SK-N-MC (cell line): ENCODE measurements around the gene CD46.

ENCODE experiments used
- DNase-seq: peaks from one replicate; pipeline ENCODE4 v3.0.0-alpha.2; 2011; ENCODE audit warnings: low read depth, low spot score
- H3K27ac ChIP-seq: fragments of 200-600 bp; sonication (generic); 2 replicates; pipeline ENCODE4 v1.5.1; 2016; ENCODE audit warnings: mixed run types
- H3K36me3 ChIP-seq: fragments of 200-600 bp; sonication (generic); 2 replicates; pipeline ENCODE4 v1.6.1; 2017; ENCODE audit warnings: antibody characterized with exemption, low read length, mixed read lengths; ENCODE audit not compliant: insufficient read depth
- H3K4me3 ChIP-seq: fragments of 200-600 bp; sonication (generic); 2 replicates; pipeline ENCODE4 v1.5.1; 2016
- H3K9ac ChIP-seq: fragments of 200-600 bp; sonication (generic); 2 replicates; pipeline ENCODE4 v1.8.0; 2017; ENCODE audit warnings: mixed run types, mixed read lengths; ENCODE audit not compliant: insufficient read length
- H3K9me3 ChIP-seq: fragments of 200-600 bp; sonication (generic); 2 replicates; pipeline ENCODE4 v1.6.1; 2017; ENCODE audit warnings: low read depth, mild to moderate bottlenecking, antibody characterized with exemption, low read length, moderate library complexity, mixed read lengths
- EZH2 ChIP-seq: fragments of 200-600 bp; sonication (generic); IDR thresholded peaks from one replicate; pipeline ENCODE4 v1.6.1; 2017; ENCODE audit warnings: antibody characterized with exemption
- FOXP2 ChIP-seq: optimal IDR thresholded peaks from 2 replicates; pipeline ENCODE3; 2011; ENCODE audit warnings: mild to moderate bottlenecking, moderate library complexity; ENCODE audit not compliant: insufficient read depth; ENCODE audit errors: extremely low read length, control extremely low read depth
- POLR2AphosphoS5 ChIP-seq: IDR thresholded peaks from 2 replicates; pipeline ENCODE4 v1.6.1; 2012; ENCODE audit warnings: mild to moderate bottlenecking, low read depth, low read length, borderline replicate concordance

CD46 gene

DNA sequence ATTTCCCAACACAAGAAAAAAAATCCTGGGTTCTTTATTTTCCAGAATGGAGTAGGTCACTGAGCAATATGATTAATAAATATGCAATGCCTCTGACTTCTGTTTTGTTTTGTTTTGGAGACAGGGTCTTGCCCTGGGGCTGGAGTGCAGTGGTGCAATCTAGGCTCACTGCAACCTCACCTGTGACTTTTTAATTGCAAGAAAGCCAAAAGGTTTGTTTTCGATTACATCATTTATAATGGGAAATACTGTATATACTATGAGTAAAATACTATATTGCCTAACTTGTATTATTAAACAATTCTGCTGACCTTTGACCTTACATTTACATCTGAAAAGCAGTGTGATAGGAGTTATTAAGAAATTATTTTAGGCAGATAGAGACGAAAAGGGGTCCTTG lies 11.6 kb upstream of the CD46 start:
- no peak for DNase-seq
- Histone ChIP-seq H3K9ac (no peak overlapping the region), H3K4me3 (no peak overlapping the region), H3K9me3 (no peaks in the 10 kb centered on the region), H3K27ac (no peak overlapping the region), H3K36me3 (no peaks in the 10 kb centered on the region)
- TF ChIP-seq FOXP2 (no peak), POLR2AphosphoS5 (no peak), EZH2 (no peak)

DNA sequence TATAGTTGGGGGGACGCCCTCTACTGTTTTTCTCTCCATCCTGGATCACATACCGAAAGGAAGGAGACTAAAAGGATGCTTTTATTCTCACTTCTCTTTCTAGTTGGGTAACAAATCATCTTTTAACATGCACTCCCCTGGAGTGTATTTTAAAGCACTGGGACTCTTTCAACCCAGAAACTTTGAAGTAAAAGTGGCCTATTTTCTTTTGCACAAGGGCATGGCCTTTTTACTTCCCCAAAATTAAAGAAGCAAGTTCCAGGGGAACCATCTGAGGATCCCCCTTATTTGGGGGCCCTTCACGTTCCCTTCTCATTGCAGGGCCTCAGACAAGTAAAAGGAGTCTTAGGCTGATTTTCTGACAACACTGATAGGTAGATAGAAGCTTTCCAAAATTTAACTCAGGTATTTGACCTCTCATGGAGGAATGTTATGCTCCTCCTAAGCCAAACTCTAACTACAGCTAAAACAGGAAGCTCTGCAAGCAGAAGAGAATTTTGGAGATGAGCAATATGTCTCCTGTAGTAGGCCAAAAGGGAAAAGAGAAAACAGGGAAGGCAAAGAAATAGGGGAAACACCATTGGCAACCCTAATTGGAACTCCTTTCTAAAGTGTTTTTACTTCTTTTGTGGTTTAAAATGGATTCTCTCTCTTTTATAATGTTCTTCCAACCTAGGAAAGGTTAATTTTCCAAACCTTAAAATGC lies 8.9 kb upstream of the CD46 start:
- no peak overlapping the region for H3K9ac ChIP-seq
- TF ChIP-seq POLR2AphosphoS5 (no peak), EZH2 (no peak), FOXP2 (no peak)
- H3K36me3 ChIP-seq = no peaks in the 10 kb centered on the region
- no peak for DNase-seq
- no peaks in the 10 kb centered on the region for H3K9me3 ChIP-seq
- no peak overlapping the region for H3K27ac ChIP-seq
- no peak overlapping the region for H3K4me3 ChIP-seq

DNA sequence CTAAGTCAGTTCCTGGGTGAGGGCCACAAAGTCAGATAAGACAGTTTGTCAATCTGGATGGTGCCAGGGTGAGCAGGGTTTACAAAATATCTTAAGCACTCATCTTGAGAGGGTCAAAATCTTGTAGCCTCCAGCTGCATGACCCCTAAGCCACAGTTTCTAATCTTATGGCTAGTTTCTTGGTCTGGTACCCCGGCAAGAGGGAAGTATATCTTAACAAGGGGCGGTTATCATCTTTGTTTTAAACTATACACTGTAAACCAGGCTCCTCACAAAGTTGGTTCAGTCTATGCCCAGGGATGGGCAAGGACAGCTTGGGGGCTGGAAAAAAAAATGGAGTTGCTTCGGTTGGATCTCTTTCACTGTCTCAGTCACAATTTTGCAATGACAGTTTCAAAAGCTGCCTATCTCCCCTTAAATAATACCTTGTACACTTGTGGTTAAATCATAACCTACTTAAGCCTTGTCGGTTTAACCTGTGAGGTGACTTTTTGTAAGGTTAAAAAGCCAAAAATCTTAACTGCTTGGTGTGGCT lies 7.8 kb upstream of the CD46 start:
- TF ChIP-seq EZH2 = no peak
- Histone ChIP-seq H3K27ac (no peak overlapping the region), H3K9ac (no peak overlapping the region), H3K9me3 (no peaks in the 10 kb centered on the region), H3K4me3 (no peak overlapping the region), H3K36me3 (no peaks in the 10 kb centered on the region)
- no peak for DNase-seq

DNA sequence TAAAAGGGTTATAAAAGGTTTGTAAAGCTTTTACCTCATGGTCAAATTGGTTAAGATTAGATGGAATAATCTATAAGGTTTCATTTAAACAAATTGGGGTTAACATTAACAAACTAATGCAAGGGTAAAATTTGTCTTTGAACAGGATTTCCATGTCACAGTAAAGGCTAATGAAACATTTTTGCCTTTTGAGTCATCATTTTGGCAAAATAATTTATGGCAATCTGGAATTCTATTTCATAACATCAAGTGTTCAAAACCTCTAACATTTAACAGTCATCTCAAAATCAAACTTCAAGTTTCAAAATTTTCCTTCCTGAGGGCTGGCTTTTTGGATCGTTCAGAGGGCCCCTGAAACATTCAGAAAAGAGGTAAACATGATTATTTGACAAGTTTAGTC lies 6.6 kb upstream of the CD46 start:
- no peak for TF ChIP-seq POLR2AphosphoS5
- no peak for TF ChIP-seq FOXP2
- no peak for TF ChIP-seq EZH2
- Histone ChIP-seq H3K27ac (no peak overlapping the region), H3K9me3 (no peaks in the 10 kb centered on the region), H3K4me3 (no peak overlapping the region), H3K9ac (no peak overlapping the region), H3K36me3 (no peaks in the 10 kb centered on the region)
- DNase-seq = no peak

DNA sequence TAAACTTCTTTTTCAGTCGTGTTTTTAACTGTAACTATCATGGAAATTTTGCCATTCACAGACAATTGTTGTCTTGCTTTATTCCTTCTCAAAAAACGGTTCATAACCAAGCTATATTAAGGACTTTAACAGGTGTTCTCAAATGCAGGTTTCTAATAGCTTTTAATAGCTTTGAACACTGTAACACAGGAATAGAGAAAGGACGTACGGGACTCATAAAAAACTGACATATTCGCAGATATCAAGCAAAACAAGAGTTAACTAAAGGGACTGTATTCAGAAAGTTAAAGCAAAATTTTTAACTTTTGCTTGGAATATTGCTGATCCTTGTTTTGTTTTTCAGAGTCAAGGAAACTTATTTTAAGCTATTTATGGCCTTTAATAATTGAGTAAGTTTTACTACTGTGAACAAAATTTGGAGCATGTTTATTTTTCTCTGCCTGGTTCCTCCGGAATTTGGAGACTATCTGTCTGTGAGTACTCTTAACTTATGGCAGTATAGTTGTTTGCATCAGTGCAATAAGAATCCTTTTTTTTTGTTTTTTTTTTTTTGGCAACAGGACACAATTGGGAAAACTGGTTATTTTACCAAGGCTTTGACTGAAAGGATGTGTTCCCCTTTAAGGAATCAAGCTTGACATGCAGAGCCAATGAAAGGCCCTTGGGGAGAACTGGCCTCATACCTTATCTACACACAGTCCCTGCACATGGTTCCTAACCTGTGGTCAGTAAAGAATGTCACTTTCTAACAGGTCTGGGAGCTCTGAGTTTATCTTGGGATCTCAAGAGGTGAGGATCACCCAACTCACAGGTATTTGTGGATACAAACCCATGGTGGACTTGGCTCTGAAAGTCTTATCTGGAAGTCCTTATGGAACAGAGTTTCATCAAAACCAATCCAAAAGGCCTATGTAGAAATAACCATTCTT lies 5.8 kb upstream of the CD46 start:
- Histone ChIP-seq H3K4me3 (no peak overlapping the region), H3K9ac (no peak overlapping the region), H3K36me3 (no peaks in the 10 kb centered on the region), H3K27ac (no peak overlapping the region), H3K9me3 (no peaks in the 10 kb centered on the region)
- TF ChIP-seq POLR2AphosphoS5 = no peak
- no peak for TF ChIP-seq EZH2
- no peak for TF ChIP-seq FOXP2
- no peak for DNase-seq

DNA sequence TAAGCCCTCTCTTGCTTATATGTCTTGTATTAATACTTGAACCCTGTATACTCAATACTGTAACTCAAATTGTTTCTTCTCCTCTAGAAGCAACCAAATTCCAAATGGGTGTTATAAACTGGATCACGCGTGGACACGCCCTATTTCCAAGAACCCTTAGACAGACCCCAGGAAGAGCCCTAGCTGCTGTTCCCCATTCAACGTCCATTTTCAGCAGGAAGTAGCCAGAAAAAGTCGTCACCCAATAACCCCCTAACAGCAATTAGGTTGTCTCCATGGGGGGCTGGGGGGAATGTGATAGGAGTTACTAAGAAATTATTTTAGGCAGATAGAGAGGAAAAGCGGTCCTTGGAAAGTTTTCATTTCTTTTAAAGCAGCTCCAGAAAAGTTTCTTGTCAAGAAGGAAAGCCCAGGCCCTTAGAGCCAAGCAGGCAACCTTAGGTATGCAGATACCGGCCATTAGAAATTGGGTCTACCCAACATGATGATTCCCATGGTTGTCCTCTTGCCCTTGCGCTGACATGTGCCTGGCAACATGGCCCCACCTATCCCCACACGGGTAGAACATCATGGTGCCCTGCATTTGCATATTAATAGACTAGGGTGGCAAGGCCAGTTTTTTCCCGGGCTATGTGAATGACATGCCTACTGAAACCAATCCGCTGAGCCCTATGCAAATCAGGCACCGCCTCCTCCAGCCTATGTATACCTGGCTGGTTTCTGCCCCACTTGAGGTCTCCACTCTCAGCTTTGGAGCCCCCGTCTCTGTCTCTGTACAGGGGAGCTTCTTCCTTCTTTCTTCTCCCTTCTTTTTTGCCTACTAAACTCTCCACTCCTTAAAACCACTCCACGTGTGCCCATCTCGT lies 4.0 kb upstream of the CD46 start:
- H3K9ac ChIP-seq = no peak overlapping the region
- H3K4me3 ChIP-seq = no peak overlapping the region
- TF ChIP-seq EZH2 = no peak
- TF ChIP-seq POLR2AphosphoS5 = no peak
- no peak for TF ChIP-seq FOXP2
- no peaks in the 10 kb centered on the region for H3K36me3 ChIP-seq
- no peaks in the 10 kb centered on the region for H3K9me3 ChIP-seq
- H3K27ac ChIP-seq = no peak overlapping the region
- no peak for DNase-seq

DNA sequence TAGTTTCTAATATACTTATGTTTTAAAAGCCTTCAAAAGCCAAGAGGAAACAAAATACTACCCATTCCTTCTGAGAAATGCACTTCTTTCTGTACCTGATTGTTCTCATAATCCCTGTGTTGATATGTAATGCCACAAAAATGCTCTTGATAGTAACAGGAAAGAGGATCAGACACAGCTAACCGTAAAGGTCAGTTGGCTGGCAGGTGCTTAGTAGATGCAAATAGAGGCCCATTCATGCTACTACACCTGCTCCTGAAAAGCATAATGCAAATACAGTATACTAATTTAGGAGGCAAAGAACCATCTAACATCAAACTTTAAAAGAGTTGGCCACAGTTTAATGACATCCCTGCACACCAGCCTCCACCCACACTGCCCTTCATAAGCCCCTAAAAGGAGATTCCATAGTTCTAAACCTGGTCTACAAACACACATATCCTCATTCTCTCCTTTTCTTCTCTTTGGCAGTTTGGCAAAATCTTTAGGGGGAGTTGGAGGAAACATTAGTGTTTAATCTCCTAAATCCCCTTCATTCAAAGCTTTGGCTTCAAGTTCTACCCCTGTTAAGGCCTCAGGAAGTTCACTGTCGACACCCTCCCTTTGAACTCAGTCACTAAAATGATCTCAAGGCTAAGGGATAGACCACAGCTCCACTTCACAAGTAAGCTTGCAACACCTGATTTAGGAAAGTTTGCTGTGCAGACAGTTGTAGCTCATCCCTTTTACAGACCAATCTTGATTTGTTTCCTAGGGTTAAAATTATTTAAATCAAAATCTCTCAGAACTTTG lies 2.9 kb upstream of the CD46 start:
- no peak for DNase-seq

More for the DNA sequence above, 2.9 kb upstream of the CD46 start:
- no peaks in the 10 kb centered on the region for H3K9me3 ChIP-seq
- no peak overlapping the region for H3K27ac ChIP-seq
- no peak for TF ChIP-seq POLR2AphosphoS5
- no peak for TF ChIP-seq FOXP2
- TF ChIP-seq EZH2 = no peak
- H3K4me3 ChIP-seq = 0 out of 2 replicates have a peak overlapping the region, but pooled peaks have one; percentile 17
- H3K9ac ChIP-seq = no peak overlapping the region
- no peaks in the 10 kb centered on the region for H3K36me3 ChIP-seq
